Natural killer cell treated with Interleukin-12 subunit alpha and Interleukin-12 subunit beta and Interleukin-15 and Interleukin-18, amount 100 ng/mL, for 72 hours (primary cell): ENCODE data around the gene CACNA1D. TPM values are rescaled to one million over a fixed set of nuclear protein-coding genes. Genes with fewer than 3 reads are reported as not detected.

Source experiments
- ATAC-seq, 2 donors: fragments of 150-1000 bp; cut with Tn5 transposase in 1 of 2; sonication (Bioruptor Pico), chemical (Tn5 transposase) in 1 of 2; 2 replicates each; pipeline ENCODE4 v1.10.0; 2021
- DNase-seq: peaks from one replicate; pipeline ENCODE4 v3.0.0; 2022; ENCODE audit warnings: low spot score
- H3K27ac Mint-ChIP-seq, 2 donors: 1 replicate in 1 of 2; 2 replicates in 1 of 2; pipeline ENCODE4 v1.8.0; 2022; ENCODE audit warnings: mixed read lengths in 2 of 2, mild to moderate bottlenecking in 1 of 2, moderate library complexity in 1 of 2
- H3K27me3 Mint-ChIP-seq, 2 donors: 1 replicate in 1 of 2; 2 replicates in 1 of 2; pipeline ENCODE4 v1.8.0; 2022; ENCODE audit warnings: mixed read lengths in 2 of 2
- H3K36me3 Mint-ChIP-seq: one replicate; pipeline ENCODE4 v1.8.0; 2022; ENCODE audit warnings: mixed read lengths
- H3K4me1 Mint-ChIP-seq, 2 donors: 1 replicate in 1 of 2; 2 replicates in 1 of 2; pipeline ENCODE4 v1.8.0; 2022; ENCODE audit warnings: low read depth in 2 of 2, mixed read lengths in 2 of 2, mild to moderate bottlenecking in 1 of 2
- H3K4me3 Mint-ChIP-seq: one replicate; pipeline ENCODE4 v1.8.0; 2022; ENCODE audit warnings: mixed read lengths
- H3K9me3 Mint-ChIP-seq: 2 replicates; pipeline ENCODE4 v1.8.0; 2022; ENCODE audit warnings: mixed read lengths
- total RNA-seq, 2 donors: library from RNA; stranded (reverse); gene quantifications; one replicate each; pipeline ENCODE4 v1.2.3, GENCODE V29; 2022

The CACNA1D gene
- total RNA-seq, 2 donors from 2014 or later, result 0.26 to 1.2 TPM

- Mint-ChIP-seq H3K9me3 (no peaks in the 10 kb centered on the region), H3K27me3 (peaks cover 19 to 27% of the 10 kb centered on the region in 2 donors)
Measured at GRCh38 chr3:53524566-53524965, 30.2 kb downstream of the CACNA1D start.

GRCh38 chr3:53525765-53526703 lies 31.6 kb downstream of the CACNA1D start:
- Mint-ChIP-seq H3K36me3 (no peaks in the 10 kb centered on the region), H3K4me3 (no peak overlapping the region), H3K27ac (no peak overlapping the region), H3K9me3 (no peaks in the 10 kb centered on the region), H3K4me1 (no peaks in the 10 kb centered on the region), H3K27me3 (peaks cover 15 to 35% of the 10 kb centered on the region in 2 donors)
- DNase-seq, result no peak
- ATAC-seq, result no peak

More at GRCh38 chr3:53524566-53524965, 30.2 kb downstream of the CACNA1D start:
- Mint-ChIP-seq H3K4me3 (no peak overlapping the region), H3K4me1 (no peaks in the 10 kb centered on the region), H3K27ac (no peak overlapping the region), H3K36me3 (no peaks in the 10 kb centered on the region)
- no peak for DNase-seq
- no peak for ATAC-seq

DNA sequence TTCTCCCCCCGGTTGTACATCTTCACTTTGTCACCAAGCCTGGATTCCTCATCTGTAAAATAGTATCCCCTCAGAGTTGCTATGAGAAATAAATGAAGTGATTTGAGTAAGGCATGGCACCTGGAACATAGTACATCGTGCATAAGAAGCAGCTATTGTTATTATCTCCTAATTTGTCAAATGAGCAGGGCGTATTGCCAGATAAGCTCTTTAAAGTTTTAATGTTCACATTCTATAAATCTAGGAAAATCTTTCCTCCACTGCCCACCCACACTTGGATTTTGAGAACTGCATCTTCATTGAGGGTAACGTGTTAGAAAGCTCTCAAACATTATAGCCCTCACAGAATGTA lies 32.3 kb downstream of the CACNA1D start:
- Mint-ChIP-seq H3K27me3 (peaks cover 17 to 39% of the 10 kb centered on the region in 2 donors), H3K36me3 (no peaks in the 10 kb centered on the region), H3K4me3 (no peak overlapping the region), H3K9me3 (no peaks in the 10 kb centered on the region), H3K27ac (no peak overlapping the region), H3K4me1 (no peaks in the 10 kb centered on the region)
- DNase-seq, result no peak
- ATAC-seq, result no peak

DNA sequence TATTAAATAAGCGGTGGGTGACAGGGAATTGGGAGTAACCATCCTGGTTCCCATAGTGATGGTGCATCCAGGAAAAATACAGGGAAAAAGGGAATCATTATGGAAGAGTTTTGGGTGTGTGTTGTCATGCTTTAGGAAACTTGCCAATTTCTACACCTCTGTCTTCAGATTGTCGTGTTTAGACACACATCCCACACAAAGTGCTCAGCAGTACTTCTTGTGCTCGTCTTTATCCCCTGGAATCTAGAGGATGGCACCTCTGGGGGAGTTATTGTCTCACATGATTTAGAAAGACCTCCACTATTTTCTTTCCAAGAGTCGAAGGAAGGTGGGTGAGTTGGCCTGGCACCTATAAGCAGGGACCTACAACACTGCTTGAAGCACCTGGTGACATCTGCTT lies 35.8 kb downstream of the CACNA1D start:
- H3K9me3 Mint-ChIP-seq, result no peaks in the 10 kb centered on the region
- H3K4me3 Mint-ChIP-seq, result no peak overlapping the region
- peaks cover 10 to 39% of the 10 kb centered on the region in 2 donors for H3K27me3 Mint-ChIP-seq
- H3K36me3 Mint-ChIP-seq, result no peaks in the 10 kb centered on the region
- ATAC-seq, result no peak
- H3K4me1 Mint-ChIP-seq, result no peaks in the 10 kb centered on the region
- no peak for DNase-seq
- H3K27ac Mint-ChIP-seq, result no peak overlapping the region

GRCh38 chr3:53531749-53532148 lies 37.3 kb downstream of the CACNA1D start:
- no peaks in the 10 kb centered on the region for H3K9me3 Mint-ChIP-seq
- no peak for ATAC-seq
- H3K36me3 Mint-ChIP-seq, result no peaks in the 10 kb centered on the region
- no peaks in the 10 kb centered on the region for H3K4me1 Mint-ChIP-seq
- no peak for DNase-seq
- no peak overlapping the region for H3K4me3 Mint-ChIP-seq
- H3K27ac Mint-ChIP-seq, result no peak overlapping the region
- H3K27me3 Mint-ChIP-seq, result peaks cover 10 to 45% of the 10 kb centered on the region in 2 donors

DNA sequence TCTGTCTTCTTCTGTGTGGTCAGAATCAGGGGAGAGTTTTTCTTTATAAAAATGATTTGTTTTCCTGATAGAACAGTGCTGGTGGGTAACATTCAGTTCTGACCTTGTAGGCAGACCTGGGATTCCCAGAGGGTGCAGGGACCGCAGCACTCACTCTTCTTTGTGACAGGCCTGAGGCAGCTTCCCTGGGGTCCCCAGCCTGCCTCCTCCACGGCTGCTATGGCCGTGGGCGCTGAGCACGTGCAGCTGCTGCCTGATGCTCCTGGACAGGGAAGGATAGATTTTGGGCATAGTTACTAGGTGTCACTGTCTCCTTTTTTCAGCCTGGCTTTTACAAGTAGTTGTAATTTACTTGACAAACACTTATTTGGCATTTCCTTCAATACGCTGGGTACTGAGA lies 39.1 kb downstream of the CACNA1D start:
- Mint-ChIP-seq H3K4me1 (no peaks in the 10 kb centered on the region), H3K36me3 (no peaks in the 10 kb centered on the region), H3K4me3 (no peak overlapping the region), H3K27ac (no peak overlapping the region), H3K27me3 (peaks cover 9 to 47% of the 10 kb centered on the region in 2 donors), H3K9me3 (no peaks in the 10 kb centered on the region)
- DNase-seq (no peak), ATAC-seq (no peak)

DNA sequence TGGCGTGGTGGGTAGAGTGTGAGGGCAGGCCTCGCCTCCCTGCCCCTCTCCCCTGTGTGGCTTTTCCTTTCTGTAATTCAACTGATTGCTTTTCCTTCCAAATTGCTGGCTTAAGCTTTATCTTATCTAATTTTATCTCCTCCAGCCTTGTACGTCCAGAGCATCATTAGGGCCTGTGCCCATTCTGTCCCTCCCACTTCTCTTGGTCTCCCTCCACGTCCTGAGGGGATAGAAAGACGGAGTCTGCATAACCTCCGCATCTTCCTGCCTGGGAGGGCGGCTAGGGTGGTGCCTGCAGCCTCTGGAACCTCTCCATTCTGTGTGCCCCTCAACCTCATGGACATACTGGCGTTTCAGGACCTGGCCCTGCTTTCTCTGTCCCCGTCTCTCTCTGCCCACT lies 39.8 kb downstream of the CACNA1D start:
- Mint-ChIP-seq H3K4me3 (no peak overlapping the region), H3K4me1 (no peaks in the 10 kb centered on the region), H3K27ac (no peak overlapping the region), H3K36me3 (no peaks in the 10 kb centered on the region), H3K27me3 (peaks cover 15 to 51% of the 10 kb centered on the region in 2 donors), H3K9me3 (no peaks in the 10 kb centered on the region)
- ATAC-seq (peak in 1 of 2 donors; percentile 8), DNase-seq (no peak)

- Mint-ChIP-seq H3K4me3 (no peak overlapping the region), H3K36me3 (no peaks in the 10 kb centered on the region), H3K9me3 (no peaks in the 10 kb centered on the region), H3K27ac (no peak overlapping the region), H3K4me1 (no peaks in the 10 kb centered on the region), H3K27me3 (peaks cover 17 to 51% of the 10 kb centered on the region in 2 donors)
- DNase-seq (no peak), ATAC-seq (no peak)
Measured at GRCh38 chr3:53534676-53535400, 40.4 kb downstream of the CACNA1D start.

DNA sequence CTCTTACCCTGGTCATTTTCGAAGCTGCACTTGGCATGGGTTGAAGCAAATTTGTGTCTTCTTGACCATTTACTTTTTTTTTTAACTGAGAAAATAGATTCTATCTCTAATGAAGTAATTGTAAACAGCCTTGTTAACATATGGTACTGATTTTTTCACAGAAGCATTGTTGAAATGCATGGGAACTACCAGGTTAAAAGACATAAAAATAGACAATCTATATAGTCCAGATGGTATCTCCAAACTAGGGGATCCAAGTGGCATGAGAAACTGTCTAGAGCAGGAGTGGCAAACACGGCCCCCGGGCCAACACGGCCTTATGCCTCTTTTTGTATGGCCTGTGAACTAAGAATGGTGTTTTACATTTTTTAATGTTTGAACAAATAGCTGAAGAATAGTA lies 41.9 kb downstream of the CACNA1D start:
- Mint-ChIP-seq H3K9me3 (no peaks in the 10 kb centered on the region), H3K36me3 (no peaks in the 10 kb centered on the region), H3K27me3 (peaks cover 14 to 39% of the 10 kb centered on the region in 2 donors), H3K27ac (no peak overlapping the region), H3K4me3 (no peak overlapping the region), H3K4me1 (no peaks in the 10 kb centered on the region)
- ATAC-seq, result no peak
- DNase-seq, result no peak

GRCh38 chr3:53544357-53544756 lies 49.9 kb downstream of the CACNA1D start:
- ATAC-seq (no peak), DNase-seq (no peak)
- H3K4me1 Mint-ChIP-seq, result no peaks in the 10 kb centered on the region
- no peak overlapping the region for H3K4me3 Mint-ChIP-seq
- no peaks in the 10 kb centered on the region for H3K9me3 Mint-ChIP-seq
- H3K27ac Mint-ChIP-seq, result no peak overlapping the region
- peaks cover 11 to 39% of the 10 kb centered on the region in 2 donors for H3K27me3 Mint-ChIP-seq
- H3K36me3 Mint-ChIP-seq, result no peaks in the 10 kb centered on the region

GRCh38 chr3:53545310-53545995 lies 51.0 kb downstream of the CACNA1D start:
- Mint-ChIP-seq H3K36me3 (no peaks in the 10 kb centered on the region), H3K27me3 (peaks cover 10 to 33% of the 10 kb centered on the region in 2 donors), H3K4me1 (peaks cover 0 to 3% of the 10 kb centered on the region in 2 donors), H3K27ac (no peak overlapping the region), H3K9me3 (no peaks in the 10 kb centered on the region), H3K4me3 (no peak overlapping the region)
- no peak for DNase-seq
- no peak for ATAC-seq

DNA sequence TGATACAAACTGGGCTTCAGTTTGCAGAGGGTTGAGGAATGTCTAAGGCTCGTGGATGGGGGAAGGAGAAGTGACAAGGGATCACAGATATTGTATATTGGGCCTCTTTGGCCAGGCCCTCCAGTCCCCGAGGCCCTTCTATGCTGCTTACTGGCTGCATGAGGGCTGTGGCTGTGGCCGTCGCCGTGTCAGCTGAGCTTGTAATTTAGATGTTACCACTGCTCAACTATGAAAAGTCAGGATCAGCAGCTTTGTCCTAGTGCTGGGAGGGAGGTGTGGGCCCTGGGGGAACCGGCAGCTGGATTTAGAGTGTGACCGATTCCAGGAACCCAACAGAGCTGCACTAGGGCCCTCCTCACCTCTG lies 51.6 kb downstream of the CACNA1D start:
- H3K27ac Mint-ChIP-seq, result no peak overlapping the region
- no peak overlapping the region for H3K4me3 Mint-ChIP-seq
- ATAC-seq, result no peak
- no peaks in the 10 kb centered on the region for H3K36me3 Mint-ChIP-seq
- peaks cover 10 to 33% of the 10 kb centered on the region in 2 donors for H3K27me3 Mint-ChIP-seq
- no peaks in the 10 kb centered on the region for H3K9me3 Mint-ChIP-seq
- DNase-seq, result no peak
- peaks cover 0 to 3% of the 10 kb centered on the region in 2 donors for H3K4me1 Mint-ChIP-seq

- Mint-ChIP-seq H3K27me3 (peaks cover 5 to 24% of the 10 kb centered on the region in 2 donors), H3K27ac (no peak overlapping the region), H3K9me3 (no peaks in the 10 kb centered on the region), H3K36me3 (no peaks in the 10 kb centered on the region), H3K4me3 (no peak overlapping the region), H3K4me1 (peaks cover 0 to 3% of the 10 kb centered on the region in 2 donors)
- ATAC-seq, result no peak
- no peak for DNase-seq
Measured at GRCh38 chr3:53547327-53547726, 52.9 kb downstream of the CACNA1D start.
